ENCODE data around the gene FRMD8.

The FRMD8 gene

DNA sequence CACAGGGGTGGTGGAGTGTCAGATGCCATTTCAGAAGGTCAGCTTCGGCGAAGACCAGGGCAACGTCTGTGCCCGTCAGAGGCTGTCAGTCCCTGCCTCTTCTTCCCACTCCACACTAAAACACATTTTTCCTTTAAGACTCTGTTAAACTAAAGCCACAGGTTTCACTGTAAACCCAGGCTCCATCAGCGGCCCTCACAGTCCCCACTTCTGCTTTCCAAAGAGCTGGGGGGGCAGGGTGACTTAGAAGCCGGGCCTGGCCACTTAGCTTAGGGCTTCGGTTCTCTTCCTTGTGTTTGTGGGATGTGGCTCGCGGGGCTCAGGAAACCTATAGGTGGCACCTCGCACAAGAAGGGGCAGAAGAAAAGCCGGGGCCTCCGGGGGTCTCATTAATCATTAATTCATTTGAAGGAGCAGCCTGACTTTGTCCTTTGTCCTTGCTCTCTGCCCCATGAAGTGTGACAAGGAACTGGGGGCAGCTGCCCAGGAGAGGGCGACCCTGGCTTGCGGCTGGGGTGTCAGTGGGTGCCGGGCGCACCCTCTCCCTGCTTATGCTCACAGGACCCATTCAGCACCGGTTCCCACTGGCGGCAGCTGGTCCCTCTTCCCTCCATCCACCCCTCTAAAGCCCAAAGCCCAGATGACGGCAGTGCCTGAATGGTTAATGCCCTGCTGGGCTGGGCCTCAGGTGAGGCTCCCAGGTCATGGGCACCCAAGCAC lies 8.1 kb upstream of the FRMD8 start:
- TF ChIP-seq, protein P1, sequence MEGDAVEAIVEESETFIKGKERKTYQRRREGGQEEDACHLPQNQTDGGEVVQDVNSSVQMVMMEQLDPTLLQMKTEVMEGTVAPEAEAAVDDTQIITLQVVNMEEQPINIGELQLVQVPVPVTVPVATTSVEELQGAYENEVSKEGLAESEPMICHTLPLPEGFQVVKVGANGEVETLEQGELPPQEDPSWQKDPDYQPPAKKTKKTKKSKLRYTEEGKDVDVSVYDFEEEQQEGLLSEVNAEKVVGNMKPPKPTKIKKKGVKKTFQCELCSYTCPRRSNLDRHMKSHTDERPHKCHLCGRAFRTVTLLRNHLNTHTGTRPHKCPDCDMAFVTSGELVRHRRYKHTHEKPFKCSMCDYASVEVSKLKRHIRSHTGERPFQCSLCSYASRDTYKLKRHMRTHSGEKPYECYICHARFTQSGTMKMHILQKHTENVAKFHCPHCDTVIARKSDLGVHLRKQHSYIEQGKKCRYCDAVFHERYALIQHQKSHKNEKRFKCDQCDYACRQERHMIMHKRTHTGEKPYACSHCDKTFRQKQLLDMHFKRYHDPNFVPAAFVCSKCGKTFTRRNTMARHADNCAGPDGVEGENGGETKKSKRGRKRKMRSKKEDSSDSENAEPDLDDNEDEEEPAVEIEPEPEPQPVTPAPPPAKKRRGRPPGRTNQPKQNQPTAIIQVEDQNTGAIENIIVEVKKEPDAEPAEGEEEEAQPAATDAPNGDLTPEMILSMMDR (IDR thresholded peaks at IDR 0.05; ENCODE audit: control extremely low read depth, extremely low read depth, low read depth, missing control alignments): no peak
- no peak for DNase-seq (ENCODE audit: extremely low spot score)
- ChIA-PET CTCF (interaction anchor here (0.8 to 2.5 kb wide), 11 partner anchors 8 to 163 kb away, joined by 3 to 9 read pairs (median 4); partner anchors contain the start of gene FRMD8), POLR2A (interaction anchor here (0.7 to 1.7 kb wide), 6 partner anchors 45 to 128 kb away, joined by 3 to 10 read pairs (median 4); partner anchors contain the start of genes MALAT1 and NEAT1)

DNA sequence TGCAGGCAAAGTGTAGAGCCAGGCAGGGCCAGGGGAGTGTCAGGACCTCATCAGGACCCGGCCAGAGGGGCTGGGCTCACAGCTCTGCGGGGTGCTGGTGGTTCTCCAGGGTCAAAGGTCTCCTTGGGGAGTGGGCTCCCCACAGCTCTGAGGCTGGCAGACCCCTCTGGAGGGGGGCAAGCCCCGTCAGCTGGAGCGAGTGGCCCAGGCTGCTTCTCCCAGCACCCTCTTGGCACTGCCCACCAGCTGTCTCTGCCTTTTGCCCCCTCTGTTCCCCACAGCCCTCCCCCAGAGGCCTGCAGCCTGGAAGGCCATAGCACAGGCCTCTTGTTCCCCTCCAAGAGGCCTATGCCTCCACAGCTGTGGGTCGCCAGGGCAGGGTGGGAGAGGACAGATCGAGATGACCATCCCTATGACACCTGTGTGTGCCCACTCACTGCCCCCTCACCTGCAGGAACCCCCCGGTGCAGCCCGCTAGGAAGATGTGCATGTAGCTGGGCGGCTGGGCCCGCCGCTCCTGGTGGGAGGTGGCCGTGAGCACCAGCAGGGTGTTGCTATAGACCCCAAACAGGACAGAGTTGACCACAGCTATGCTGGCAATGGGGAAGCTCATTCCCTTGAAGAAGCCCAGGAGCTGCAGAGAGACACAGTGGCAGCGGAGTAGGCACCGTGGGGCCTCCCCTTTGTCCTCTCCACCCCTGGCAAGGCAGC lies 7.4 kb upstream of the FRMD8 start:
- ChIA-PET POLR2A (interaction anchor here (0.6 to 3.4 kb wide), 8 partner anchors 44 to 127 kb away, joined by 3 to 20 read pairs (median 4); partner anchors contain the start of genes MALAT1 and NEAT1), CTCF (interaction anchor here (0.6 to 2.5 kb wide), 16 partner anchors 8 to 162 kb away, joined by 3 to 9 read pairs (median 4); partner anchors contain the start of gene FRMD8)
- no peak for DNase-seq (ENCODE audit: extremely low spot score)
- TF ChIP-seq, protein P1 (IDR thresholded peaks at IDR 0.05; ENCODE audit: control extremely low read depth, extremely low read depth, low read depth, missing control alignments): no peak

DNA sequence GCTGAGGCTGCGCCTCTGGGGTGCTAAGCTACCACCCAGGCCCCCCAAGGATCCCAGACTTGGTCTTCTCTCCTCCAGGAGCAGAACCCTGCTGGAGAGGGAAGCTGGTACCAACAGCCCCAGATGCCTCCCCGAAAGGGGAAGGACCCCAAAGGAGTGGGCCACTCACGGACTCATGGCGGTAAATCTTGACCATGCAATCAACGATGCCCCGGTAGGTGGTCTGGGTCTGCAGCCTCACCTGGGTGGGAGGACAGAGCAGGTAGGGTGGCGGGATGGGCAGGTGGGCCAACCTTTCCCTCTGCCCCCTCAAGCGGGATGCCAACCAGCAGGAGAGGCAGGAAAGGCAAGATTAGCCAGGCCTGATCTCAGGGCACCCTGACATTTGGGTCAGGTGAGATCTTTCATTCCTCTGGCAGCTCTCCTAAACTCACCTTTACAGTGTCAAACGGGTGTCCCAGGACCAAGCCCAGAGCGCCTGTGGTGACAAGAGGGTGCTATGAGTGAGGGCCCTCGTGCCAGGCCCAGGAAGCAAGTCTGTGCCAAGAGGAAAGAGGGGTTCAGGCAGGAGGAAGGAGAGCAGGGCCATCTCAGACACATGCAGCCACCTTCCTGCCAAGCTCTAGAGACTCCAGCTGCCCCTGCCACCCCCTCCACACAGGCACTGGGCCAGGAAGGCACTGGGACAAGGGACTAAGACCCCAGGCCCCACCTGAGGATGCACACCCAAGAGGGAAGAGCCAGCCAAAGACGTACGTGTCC lies 6.6 kb upstream of the FRMD8 start:
- TF ChIP-seq, protein P1 (IDR thresholded peaks at IDR 0.05; ENCODE audit: control extremely low read depth, extremely low read depth, low read depth, missing control alignments): no peak
- ChIA-PET CTCF (interaction anchor here (1.0 to 2.5 kb wide), 12 partner anchors 7 to 162 kb away, joined by 3 to 9 read pairs (median 3); partner anchors contain the start of gene FRMD8), POLR2A (interaction anchor here (3.4 kb wide), 1 partner anchor 126 kb away, joined by 20 read pairs; no protein-coding TSS in a partner anchor)
- DNase-seq (ENCODE audit: extremely low spot score): no peak

DNA sequence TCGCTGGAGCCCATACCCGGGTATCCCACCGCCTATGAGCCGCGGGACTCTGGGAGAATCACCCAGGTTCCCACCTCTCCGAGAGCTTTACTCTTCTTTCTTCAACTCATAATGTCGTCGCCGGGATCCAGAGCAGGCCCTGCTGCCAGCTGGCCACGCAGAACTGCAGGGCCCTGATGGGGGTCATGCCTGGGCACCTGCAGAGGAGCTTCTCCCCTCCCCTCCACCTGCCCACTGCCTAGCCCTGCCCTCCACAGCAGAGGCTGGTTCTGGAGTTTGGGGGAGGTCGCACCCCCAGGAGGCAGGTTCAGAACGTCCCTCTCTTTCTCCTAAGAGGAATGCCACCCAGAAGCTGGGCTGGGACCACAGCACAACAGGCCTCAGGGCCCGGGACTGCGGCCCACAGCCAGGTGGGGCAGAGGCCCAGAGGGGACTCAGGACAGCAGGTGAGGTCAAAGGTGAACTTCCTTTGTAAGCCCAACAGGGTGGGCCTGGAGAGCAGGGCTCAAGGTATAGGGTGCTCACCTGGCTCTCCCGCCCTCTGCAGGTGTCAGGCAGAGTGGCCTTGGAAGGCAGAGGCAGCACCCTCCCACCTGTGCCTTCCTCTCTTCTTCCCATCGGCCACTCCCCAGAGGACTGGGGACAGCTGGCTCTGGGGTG lies 5.8 kb upstream of the FRMD8 start:
- TF ChIP-seq, protein P1 (IDR thresholded peaks at IDR 0.05; ENCODE audit: control extremely low read depth, extremely low read depth, low read depth, missing control alignments): no peak
- ChIA-PET POLR2A (interaction anchor here (3.4 kb wide), 1 partner anchor 125 kb away, joined by 20 read pairs; no protein-coding TSS in a partner anchor), CTCF (interaction anchor here (1.0 to 2.5 kb wide), 7 partner anchors 10 to 126 kb away, joined by 3 to 8 read pairs (median 5); no protein-coding TSS in a partner anchor)
- no peak for DNase-seq (ENCODE audit: extremely low spot score)

DNA sequence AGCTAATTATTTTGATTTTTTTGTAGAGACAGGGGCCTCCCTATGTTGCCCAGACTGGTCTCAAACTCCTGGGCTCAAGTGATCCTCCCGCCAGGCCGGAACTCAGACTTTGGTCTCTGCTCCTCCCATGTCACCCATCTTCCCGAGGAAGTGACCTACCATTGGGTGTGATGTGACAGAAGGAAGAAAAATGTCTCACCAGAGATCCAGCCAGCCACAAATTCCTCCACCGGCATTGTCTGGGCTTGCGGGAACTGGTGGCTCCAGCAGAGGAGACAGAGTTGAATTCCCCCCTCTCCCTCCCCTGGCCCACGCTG lies 4.8 kb upstream of the FRMD8 start:
- no peak for DNase-seq (ENCODE audit: extremely low spot score)
- TF ChIP-seq, protein P1 (IDR thresholded peaks at IDR 0.05; ENCODE audit: control extremely low read depth, extremely low read depth, low read depth, missing control alignments): no peak
- CTCF ChIA-PET: interaction anchor here (0.8 to 4.5 kb wide), 14 partner anchors 11 to 397 kb away, joined by 3 to 23 read pairs (median 4); no protein-coding TSS in a partner anchor

More for the DNA sequence above, 4.8 kb upstream of the FRMD8 start:
- POLR2A ChIA-PET: interaction anchor here (1.0 to 3.4 kb wide), 2 partner anchors 34 to 124 kb away, joined by 5 to 20 read pairs; no protein-coding TSS in a partner anchor

Measured in GM10248 (cell line).